GM21390 (cell line): ENCODE data around the gene GOLGA6C.
"Not testable (repeated sequence)": the region's sequence is repeated elsewhere in the genome, so short reads cannot be mapped to it uniquely, and the experiment has no call there.

ENCODE experiments used
- ATAC-seq: cut with Tn5 transposase; IDR thresholded peaks from one replicate; pipeline ENCODE4 v1.9.1; 2021; ENCODE audit not compliant: unreplicated experiment

The GOLGA6C gene

DNA sequence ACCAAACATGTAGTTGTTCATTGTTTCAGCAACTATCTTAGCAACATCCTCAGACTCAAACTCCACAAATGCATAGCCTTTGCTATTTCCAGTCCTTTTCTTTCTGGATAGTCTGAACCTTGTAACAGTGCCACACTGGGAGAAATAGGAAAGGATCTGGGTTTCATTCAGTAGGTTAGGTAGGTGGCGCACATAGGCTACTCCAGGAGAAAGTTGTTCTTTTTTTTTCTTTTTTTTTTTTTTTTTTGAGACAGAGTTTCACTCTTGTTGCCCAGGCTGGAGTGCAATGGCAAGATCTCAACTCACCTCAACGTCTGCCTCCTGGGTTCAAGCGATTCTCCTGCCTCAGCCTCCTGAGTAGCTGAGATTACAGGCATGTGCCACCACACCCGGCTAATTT, 5.8 kb upstream of the GOLGA6C start:
- ATAC-seq: not testable (repeated sequence)

DNA sequence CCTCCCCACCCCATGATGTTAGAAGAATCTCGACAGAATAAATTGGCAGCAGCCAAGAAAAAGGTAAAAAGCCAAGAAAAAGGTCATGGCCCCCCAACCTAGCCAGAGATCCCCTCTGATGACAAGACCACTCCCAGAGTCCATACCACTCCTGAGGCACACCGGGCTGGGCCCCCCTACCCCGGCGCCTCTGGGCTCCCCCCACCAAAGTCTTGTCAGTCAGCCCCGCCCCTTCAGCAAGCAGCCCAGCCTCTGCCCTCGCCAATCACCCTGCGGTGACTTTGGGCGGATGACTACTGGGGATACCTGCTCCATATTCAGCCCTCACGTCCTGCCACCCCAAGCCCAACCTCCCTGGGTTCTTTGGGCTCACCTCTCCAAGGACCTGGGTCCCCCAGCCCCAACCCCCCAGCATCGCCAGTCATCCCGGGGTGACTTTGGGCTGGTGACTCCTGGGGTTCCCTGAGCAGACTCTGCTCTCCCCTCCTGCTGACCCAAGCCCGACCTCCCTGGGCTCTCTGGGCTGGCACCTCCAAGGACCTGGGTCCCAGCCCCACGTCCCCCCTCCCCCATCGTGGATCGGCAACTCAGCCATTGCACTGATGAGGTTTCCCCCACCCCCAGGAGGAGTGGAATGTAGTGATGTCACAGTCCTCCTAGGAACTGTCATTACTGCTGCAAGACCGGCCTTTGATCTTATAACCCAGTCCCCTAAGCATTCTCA, 648 bp downstream of the GOLGA6C start:
- not testable (repeated sequence) for ATAC-seq

DNA sequence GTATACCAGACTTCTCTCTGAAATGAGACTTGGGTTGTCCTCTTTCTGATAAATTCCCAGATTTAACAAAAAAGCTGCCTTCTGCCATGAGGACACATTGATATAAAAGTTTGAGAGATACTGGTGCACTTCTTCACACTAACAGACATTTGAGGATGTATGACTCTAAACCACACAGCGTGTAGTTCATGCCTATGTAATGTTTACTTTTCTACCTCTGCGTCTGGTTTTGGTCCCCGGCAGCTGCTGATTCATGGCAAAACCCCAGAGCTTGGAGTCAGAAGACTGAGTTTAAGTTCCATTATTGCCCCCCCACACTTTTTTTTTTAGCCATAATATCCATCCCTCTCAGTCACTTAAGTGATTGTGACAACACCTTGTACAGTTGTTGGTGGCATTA, 1.7 kb downstream of the GOLGA6C start:
- ATAC-seq: not testable (repeated sequence)

DNA sequence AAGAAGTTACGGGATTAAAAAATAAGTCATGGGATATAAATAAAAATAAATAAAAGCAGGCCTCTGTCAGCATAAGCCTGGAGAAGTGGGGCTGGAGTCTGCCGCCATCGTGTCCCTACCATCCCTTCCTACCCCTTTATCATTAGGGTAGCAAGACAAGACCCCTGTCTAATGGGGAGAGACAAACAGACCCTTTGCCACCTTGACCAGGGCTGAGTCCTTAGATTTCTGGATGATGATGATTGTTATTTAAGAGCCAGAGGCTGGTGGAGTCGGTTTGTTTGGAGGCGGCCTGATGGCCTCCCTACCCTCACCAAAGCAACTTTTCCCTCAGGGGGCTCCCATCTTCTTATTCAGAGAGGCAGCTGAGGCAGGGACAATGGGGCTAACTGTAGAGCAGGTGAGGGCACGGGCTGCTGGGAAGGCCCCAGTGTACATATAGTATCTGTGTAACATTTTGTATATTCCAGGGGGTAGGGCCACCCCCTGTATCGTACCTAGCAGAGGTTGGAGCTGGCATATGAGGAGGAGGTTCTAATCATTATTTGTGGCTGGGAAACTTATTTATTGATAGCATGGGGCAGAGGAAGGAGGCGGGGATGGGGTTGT, 15.7 kb downstream of the GOLGA6C start:
- not testable (repeated sequence) for ATAC-seq

DNA sequence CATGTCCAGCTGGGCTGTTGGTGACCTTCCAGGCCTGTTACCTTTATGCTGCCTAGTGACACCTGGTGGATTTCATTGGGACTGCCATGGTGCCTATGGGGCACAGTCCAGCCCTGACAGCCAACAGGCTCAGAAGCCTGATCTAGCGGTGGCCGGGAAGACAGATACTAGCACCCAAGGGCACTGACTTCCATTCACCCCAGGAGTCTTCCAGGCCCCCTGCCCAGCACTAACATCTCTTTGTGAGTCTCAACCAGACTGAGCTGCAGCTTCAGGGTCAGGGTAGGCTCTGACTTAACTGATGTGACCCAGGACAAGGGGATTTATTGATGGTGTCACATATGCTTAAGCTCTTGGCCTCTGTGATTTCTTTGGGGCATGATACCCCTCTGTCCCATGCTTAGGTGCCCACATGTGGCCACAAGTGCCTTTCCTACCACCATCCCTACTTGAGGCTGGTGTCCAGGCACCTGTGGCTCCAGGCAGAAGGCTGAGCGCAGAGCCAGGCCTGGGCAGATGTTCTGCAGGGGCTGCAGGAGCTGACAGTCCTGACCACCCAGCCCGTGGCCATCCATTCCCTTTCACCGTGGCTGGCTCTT, 16.5 kb downstream of the GOLGA6C start:
- peak; percentile 80 for ATAC-seq

DNA sequence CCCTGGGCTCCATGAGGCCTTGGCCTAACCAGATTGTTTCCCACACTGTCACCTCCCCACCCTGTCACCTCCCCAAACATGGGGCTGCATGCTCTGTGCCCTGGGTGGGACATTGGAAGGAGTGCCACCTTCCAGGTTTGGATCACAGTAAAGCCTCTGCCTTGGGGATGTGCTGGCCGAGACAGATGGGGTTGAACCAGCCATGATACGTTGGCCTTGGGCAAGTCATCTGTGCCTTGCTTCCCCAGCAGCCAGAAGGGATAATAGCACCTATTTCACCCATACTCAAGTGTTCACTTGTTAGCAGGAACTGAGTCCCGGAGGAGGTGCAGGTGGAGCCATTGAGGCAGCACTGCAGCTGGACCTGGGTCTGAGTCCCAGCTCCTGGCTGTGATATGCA, 17.5 kb downstream of the GOLGA6C start:
- ATAC-seq: not testable (repeated sequence)

DNA sequence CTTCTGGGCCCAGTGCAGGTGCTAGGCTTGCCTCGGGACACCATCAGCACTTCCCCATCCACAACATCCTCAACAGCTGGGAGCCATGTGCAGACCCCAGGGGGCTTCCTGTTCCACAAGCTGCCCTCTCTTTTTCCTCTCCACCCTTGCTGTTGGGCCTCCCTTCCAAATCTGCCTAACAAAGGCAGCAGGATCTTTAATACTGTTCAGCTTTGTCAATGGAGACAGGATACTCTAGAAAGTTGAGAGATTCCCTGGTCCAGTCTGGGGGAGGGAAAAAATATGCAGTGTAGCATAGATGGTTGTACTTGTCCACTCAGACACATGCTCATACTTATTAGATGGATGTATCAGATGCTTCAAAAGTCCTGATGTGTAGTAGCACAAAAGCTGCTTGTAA, 20.4 kb downstream of the GOLGA6C start:
- not testable (repeated sequence) for ATAC-seq

DNA sequence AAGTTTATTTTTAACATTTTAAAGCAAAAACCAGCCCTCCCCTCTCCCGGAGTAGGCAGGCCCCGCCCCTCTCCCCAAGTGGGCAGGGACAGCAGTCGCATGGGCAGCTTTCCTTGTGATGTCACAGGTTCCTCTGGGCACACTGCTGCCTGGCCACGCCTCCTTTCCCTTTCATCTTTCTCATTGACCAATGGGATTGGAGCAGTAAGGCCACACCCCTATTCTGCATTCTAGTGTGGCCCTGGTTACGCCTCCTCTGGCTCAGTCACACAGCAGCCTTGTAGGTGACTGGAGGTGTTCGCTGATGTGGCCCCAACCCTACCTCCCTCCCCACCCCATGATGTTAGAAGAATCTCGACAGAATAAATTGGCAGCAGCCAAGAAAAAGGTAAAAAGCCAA, 24.4 kb downstream of the GOLGA6C start, which contains the start of gene GOLGA6D:
Gene GOLGA6D (plus strand): TSS at position 264 of the 400 bp plus-strand sequence. CDS start 41 bp downstream, at position 305.
- not testable (repeated sequence) for ATAC-seq

DNA sequence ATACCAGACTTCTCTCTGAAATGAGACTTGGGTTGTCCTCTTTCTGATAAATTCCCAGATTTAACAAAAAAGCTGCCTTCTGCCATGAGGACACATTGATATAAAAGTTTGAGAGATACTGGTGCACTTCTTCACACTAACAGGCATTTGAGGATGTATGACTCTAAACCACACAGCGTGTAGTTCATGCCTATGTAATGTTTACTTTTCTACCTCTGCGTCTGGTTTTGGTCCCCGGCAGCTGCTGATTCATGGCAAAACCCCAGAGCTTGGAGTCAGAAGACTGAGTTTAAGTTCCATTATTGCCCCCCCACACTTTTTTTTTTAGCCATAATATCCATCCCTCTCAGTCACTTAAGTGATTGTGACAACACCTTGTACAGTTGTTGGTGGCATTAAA, 26.0 kb downstream of the GOLGA6C start:
- not testable (repeated sequence) for ATAC-seq

DNA sequence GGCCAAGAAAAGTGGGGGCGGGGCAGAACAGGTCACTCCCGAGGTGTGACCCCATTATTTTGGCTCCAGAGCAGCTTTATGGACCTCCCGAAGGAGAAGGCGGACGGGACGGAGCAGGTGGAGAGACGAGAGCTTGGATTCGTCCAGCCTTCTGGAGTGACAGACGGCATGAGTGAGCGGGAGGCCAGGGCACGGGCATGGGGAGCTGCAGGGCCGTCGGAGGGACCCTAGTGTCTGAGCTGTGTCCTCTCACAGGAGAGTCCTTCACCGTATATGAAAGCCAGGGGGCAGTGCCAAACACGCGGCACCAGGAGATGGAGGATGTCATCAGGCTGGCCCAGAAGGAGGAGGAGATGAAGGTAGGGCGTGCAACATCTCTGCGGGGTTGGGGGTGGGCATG, 35.5 kb downstream of the GOLGA6C start:
- ATAC-seq: not testable (repeated sequence)

DNA sequence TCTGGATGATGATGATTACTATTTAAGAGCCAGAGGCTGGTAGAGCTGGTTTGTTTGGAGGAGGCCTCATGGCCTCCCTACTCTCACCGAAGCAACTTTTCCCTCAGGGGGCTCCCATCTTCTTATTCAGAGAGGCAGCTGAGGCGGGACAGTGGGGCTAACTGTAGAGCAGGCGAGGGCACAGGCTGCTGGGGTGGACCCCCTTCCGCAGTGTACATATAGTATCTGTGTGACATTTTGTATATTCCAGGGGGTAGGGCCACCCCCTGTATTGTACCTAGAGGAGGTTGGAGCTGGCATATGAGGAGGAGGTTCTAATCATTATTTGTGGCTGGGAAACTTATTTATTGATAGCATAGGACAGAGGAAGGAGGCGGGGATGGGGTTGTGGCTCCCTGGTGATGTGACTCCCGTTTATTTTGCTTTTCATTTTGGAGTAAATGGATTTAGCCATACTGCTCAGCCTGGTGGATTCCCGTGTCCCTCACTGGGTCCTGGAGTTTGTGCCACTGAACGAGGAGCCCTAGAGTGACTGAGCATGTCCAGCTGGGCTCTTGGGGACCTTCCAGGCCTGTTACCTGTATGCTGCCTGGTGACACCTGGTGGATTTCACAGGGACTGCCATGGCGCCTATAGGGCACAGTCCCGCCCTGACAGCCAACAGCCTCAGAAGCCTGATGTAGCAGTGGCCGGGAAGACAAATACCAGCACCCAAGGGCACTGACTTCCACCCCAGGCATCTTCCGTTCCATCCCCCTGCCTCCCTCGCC, 40.6 kb downstream of the GOLGA6C start:
- not testable (repeated sequence) for ATAC-seq

DNA sequence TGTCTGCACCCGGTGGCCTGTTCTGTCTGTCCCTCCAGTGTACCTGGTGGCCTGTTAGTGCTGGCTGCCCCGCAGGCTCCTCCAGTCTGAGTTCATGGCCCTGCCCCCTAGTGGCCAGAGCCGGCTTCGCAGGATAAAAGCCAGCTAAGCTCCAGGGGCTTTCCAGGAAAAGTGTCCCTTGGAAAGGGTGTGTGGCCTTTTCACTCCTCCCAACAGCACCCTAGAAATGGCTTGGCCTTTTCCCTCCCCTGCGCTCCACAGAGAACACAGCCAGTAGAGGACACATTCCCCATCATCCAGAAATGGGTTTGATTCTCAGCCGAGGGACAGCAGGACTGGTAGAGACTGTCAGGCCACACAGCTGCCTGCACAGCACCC, 41.2 kb downstream of the GOLGA6C start:
- not testable (repeated sequence) for ATAC-seq

DNA sequence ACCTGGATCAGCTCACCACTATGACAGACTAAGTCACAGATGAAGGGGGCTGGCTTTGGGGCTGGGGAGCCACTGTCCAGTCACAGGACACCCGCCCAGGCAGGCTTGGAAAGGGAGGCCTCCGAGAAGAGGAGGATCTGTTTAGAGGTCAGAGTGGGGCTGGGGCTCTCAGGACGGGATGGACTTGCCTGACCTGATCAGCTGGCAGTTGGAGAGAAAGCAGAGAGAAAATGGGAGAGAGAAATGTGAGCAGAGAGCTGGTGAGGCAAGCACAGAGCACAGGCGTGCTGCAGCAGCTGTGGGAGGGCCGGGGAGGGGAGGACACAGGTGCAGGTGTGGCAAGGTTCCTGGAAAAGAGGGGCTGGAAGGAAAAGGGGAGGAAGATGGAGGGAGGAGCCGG, 41.9 kb downstream of the GOLGA6C start:
- not testable (repeated sequence) for ATAC-seq

DNA sequence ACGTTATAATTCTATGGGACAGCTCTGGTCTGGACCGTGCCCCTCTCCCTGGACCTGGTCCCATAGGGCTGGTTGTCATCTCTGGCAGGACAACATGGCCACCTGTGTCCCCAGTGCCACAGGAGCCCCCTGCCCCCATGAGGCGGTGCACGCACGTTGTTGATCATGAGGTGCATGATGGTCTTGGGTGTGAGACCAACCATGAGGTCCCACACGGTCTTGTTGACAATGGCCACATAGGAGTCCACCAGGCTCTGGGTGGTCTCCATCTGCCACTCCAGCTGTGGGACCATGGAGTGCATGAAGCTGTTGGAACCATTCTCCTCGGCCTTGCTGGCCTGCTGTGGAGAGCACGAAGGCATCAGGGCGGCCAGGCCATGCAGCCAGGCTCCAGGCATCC, 44.2 kb downstream of the GOLGA6C start:
- no peak for ATAC-seq

DNA sequence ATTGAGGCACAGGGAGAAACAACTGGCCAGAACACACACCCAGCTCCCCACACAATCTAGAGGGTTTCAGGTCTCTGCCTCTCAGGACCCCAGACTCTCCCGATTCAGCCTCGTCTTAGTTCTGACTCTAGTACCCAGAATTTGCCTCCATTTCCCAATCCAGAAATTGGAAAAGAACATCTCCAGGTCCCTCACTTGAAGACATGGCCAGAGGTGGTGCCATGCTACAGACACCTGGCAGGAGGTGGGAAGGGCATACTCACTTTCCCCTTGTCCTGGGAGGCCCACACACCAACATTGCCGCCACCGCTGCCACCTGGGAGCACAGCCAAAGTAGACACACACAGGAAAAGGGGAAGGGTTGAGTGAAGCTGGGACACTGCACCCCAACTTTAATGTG, 44.6 kb downstream of the GOLGA6C start:
- not testable (repeated sequence) for ATAC-seq

DNA sequence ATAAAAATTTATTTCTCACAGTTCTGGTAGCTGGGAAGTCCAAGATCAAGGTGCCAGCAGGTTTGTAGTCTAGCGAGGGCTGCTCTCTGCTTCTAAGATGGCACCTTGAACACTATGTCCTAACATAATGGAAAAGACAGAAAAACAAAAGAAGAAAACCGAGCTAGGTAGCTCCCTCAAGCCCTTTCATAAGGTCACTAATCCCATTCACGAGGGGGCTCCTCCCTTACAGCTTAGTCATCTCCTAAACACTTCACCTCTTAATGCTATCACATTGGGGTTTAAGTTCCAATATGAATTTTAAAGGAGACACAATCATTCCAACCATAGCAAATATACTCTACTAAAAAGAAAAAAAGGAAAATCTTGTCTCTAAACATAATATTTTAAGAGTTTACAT, 48.1 kb downstream of the GOLGA6C start:
- no peak for ATAC-seq

DNA sequence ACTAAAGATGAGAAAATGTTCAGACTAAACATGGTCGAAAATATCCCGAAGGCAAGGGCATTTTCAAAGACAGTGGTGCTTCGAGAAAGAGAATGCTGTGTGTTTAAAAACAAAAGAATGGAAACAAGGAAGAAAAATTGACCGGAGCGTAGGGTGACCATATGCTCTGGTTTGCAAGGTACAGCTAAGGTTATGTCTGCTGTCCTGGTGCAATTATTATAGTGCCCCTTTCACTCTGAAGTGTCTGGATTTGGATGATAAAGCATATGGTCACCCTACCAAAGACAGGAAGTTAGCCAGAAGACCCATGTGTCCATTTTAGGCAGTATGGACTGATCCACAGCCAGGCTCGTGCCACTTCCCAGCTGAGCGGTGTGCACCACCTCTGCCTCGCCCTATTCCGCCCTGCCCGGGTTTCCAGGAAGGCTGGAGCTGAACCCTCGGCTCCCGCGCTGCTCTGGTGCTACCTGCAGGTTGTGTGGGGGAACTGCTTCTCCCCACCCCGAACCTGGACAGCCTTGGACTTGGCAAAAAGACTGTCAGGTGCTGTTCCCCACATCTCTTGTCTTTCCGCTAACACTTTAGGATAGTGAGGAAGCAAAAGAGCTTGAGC, 49.8 kb downstream of the GOLGA6C start:
- ATAC-seq: no peak

DNA sequence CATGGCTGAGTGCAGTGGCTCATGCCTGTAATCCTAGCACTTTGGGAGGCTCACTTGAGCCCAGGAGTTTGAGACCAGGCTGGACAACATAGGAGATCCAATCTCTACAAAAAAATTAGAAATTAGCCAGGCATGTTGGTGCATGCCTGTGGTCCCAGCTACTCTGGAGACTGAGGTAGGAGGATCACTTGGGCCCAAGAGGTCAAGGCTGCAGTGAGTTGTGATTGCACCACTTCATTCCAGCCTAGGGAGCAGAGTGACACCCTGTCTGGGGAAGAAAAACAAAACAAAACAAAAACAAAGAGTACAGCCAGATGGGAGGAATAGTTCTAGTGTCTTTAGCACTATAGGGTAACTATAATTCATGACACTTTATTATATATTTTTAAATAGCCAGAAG, 51.6 kb downstream of the GOLGA6C start:
- no peak for ATAC-seq

DNA sequence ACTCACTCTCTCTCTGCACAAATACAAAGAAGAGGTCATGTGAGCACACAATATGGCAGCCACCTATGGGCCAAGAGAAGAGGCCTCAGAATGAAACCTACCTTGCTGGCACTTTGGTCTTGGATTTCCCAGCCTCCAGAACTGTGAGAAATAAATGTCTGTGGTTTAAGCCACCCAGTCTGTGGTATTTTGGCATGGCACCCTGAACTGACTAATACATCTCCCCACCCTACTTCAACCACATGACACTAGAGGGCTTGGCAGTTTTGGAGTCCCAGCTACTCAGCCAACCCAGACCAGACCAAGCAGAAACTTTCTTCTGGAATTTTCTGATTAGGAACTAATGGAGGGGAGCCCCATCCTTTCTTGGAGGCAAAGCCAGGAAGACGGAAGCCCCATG, 54.4 kb downstream of the GOLGA6C start:
- not testable (repeated sequence) for ATAC-seq

DNA sequence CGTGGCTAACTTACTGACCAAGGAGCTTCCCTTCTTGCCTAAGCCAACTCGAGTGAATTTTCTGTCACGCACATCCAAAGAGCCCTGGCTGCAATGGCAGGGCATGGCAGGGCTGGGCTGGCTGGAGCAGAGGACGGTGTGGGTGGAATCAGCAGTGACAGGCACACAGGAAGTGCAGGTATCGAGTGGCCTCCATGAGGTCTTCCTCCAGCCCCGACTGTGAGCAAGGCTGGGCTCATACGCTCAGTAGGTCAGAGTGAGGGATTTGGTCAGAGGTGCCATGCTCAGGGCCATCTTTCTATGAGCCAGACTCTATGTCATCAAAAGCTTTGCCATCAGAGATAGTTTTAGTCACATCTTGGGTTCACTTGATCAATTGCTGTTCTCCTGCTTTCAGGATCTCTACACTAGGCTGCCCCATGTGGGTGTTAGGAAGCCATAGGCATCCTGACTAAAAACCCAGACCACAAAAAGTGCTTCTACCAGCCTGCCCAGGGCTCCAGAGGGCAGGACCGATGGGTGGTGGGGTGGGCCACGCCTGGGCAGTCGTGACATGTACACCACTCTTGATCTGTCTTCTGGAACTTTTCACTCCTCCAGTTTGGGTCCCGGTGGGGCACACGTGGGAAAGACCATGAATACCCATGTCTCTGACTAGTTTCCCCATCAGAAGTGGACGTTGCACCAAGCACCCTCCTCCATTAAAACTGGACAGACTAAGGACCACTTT, 55.1 kb downstream of the GOLGA6C start:
- ATAC-seq: no peak
